GM12875 (cell line): ENCODE measurements around the gene MMS19.

ENCODE experiments used
- H3K4me3 ChIP-seq: one replicate; pipeline ENCODE4 v1.5.1; 2011; ENCODE audit warnings: low read depth, low read length, control low read depth
- TF ChIP-seq, protein P1 (sequence below): IDR thresholded peaks from 2 replicates; pipeline ENCODE4 v1.5.1; 2011; ENCODE audit warnings: low read depth, mild to moderate bottlenecking, control low read depth, inconsistent platforms, low read length, moderate library complexity, borderline replicate concordance; ENCODE audit not compliant: insufficient read depth

MMS19 gene

DNA sequence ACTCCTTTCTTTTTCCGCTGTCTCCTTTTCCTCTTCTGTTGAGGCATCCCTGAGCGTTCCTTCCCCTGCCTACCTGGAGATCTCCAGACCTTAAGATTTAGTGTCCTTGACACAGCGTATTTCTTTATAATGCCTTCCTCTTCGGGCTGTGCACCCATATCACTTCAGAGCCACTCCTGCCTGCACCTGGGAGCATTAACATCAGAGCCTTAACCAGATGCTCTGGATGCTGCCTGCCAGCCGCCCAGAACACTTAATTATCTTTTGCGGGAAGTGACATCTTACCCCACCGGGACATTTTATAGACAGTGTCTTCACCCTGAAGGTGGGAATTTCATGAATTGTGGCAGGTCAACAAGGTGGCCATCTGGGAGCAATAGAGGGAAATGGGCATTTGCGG is 24.7 kb upstream of the MMS19 start:
- H3K4me3 ChIP-seq = no peak overlapping the region
- TF ChIP-seq, protein P1, sequence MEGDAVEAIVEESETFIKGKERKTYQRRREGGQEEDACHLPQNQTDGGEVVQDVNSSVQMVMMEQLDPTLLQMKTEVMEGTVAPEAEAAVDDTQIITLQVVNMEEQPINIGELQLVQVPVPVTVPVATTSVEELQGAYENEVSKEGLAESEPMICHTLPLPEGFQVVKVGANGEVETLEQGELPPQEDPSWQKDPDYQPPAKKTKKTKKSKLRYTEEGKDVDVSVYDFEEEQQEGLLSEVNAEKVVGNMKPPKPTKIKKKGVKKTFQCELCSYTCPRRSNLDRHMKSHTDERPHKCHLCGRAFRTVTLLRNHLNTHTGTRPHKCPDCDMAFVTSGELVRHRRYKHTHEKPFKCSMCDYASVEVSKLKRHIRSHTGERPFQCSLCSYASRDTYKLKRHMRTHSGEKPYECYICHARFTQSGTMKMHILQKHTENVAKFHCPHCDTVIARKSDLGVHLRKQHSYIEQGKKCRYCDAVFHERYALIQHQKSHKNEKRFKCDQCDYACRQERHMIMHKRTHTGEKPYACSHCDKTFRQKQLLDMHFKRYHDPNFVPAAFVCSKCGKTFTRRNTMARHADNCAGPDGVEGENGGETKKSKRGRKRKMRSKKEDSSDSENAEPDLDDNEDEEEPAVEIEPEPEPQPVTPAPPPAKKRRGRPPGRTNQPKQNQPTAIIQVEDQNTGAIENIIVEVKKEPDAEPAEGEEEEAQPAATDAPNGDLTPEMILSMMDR = no peak

DNA sequence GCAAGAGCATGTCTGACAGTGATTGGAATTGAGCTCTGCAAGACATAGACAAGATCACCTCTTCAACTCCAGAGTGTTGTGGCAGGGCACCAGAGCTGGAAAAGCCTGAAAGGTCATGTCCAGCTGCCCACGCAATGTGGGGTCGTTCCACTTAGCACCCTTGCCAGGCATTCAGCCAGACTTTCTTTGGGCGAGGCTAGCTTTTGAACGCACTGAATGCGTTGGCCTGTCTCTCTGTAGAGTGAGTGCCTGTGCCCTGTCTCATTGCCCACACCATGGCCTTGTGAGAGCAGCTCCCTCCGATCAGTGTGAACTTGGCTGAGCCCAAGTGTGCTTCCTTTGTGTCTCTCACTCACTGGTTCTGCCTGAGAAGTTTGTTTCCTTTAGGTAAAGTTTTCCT is 23.8 kb upstream of the MMS19 start:
- TF ChIP-seq, protein P1 = no peak
- no peak overlapping the region for H3K4me3 ChIP-seq

DNA sequence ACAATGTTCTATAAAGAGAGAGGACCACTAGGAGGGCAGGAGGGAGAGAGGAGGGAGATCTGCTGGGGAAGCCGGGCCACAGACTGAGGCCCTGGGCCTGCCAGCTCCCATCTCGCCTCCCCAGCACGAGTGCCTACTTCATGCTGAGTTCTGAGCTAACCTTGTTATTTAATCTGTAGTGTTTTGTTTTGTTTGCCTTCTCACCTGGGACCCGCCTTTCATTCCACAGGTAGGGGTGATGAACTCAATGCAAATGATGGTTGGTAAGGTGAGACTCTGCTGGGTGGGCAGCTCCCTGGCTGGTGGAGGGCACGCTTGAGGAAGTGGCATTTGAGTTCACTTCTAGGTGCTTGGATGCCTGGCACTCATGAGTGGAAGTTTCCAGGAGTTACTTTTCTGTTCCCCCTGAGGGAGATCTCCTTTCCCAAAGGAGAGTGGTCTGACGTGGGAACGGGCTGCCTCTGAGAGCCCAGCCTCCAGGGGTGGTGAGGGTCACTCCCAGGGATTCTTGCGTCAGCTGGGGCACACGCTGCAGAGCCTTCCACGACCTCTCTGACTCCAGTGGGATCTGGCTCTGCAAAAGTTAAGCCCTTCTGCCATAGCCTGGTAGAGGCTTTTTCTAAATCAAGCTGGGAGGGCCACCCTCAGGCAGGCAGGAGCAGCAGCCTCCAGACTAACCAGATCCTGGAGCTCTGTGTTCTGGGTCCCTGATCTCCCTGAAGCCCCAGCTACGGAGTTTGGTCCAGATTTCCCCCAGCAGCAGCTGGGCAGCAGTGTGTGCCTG is 22.9 kb upstream of the MMS19 start:
- no peak overlapping the region for H3K4me3 ChIP-seq
- TF ChIP-seq, protein P1 = no peak

DNA sequence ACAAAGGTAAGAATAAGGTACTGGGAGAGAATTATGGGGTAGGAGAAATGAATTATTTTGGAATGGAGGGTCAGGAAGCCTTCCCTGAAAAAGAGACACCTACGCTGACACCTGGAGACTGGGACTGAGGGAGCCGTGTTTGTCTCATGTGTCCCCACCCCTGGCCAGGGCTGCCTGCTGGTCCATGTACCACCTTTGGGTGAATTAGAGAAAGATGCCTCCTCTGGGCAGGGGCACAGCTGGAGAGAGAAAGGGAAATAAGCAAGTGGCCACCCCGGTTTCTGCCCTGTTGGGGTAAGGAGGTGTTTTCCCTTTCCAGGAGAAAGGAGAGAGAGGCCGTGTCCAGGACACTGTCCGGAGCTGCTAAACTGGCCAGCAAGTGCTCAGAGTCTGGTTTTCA is 22.3 kb upstream of the MMS19 start:
- TF ChIP-seq, protein P1 = no peak
- H3K4me3 ChIP-seq = no peak overlapping the region

DNA sequence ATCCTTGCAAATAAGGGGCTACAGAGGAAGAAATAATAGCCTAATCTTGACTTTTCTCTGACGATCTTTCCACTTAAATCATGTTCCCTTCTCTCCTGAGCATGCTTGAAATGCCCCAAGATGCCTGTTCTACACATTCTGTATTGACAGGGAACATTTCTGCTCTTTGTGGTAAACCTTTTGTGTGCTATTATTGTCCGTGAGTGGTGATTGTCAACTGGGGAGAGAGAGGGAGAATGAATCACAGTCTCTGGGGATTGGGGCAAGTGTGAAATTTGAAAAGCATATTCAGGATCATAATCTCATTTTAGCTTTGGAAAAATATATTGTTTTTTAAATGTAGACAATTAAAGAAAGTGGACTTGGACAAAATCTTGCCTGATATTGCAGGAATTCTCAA is 21.1 kb upstream of the MMS19 start:
- TF ChIP-seq, protein P1 = no peak
- no peak overlapping the region for H3K4me3 ChIP-seq

DNA sequence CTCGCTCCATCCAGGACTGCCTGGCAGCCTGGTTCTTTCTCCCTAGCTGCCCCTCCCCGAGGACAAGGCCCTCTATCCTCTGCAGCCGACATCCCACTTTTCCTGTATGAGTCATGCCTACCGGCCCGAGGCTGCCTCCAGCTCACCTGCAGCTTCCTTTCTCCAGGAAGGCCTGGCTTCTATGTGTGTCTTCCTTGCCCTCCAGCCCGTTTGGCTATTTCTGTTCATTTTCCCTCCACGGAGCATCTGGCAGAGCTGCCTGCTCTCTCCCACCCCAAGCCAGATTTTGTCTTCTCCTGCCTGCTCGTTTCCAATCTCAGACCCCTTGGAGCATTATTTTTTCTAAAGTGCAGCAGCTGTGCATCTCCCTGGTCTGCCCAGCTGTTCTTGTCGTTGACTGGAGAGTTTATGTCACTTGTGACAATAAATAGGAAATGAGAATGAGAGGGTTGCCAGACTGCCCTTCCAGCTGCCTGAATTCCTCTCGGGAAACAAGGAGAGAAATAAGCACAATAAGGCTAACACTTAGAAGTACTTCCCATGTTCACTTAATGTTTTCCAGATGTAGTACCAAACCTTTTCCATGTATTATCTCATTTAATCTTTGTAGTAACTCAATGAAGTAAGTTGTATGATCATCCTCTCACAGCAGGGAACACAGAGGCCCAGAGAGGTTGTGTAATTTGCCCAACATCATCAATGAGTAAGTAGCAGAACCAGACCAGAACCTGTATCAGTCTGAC is 20.2 kb upstream of the MMS19 start:
- TF ChIP-seq, protein P1 = no peak
- no peak overlapping the region for H3K4me3 ChIP-seq
